Measurements from ENCODE around the gene DRAM2.

DNA sequence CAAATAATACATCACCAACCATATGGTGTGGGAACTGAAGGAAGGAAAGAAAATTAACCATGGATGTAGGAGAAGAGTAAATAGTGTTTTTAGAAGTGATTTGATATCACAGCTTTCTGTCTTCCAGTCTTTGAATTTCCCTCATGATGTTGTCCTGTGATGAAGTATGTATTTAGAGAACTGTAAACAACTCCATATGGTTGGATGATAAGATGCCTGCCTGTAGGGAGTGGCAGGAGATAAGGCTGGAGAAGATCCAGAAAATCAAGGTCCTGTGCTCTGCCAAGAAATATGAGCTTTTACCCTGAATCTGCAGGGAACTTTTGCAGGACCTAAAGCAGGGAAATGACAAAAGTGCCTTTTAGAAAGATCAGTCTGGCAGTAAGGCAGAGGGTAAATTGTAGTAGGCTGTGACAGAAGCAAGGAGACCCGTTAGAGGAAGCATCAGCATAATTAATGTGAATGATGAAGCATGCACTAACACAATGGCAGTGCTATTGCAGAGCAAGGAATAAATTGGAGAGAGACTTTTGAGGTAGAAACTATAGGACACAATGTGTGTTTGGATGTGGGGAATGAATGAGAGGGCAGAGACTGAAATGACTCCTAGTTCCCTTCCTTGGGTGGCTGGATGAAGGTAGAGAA lies 22.1 kb upstream of the DRAM2 start:
- no peak for TF ChIP-seq EZH2 (IDR thresholded peaks at IDR 0.05)
- TF ChIP-seq, protein P1, sequence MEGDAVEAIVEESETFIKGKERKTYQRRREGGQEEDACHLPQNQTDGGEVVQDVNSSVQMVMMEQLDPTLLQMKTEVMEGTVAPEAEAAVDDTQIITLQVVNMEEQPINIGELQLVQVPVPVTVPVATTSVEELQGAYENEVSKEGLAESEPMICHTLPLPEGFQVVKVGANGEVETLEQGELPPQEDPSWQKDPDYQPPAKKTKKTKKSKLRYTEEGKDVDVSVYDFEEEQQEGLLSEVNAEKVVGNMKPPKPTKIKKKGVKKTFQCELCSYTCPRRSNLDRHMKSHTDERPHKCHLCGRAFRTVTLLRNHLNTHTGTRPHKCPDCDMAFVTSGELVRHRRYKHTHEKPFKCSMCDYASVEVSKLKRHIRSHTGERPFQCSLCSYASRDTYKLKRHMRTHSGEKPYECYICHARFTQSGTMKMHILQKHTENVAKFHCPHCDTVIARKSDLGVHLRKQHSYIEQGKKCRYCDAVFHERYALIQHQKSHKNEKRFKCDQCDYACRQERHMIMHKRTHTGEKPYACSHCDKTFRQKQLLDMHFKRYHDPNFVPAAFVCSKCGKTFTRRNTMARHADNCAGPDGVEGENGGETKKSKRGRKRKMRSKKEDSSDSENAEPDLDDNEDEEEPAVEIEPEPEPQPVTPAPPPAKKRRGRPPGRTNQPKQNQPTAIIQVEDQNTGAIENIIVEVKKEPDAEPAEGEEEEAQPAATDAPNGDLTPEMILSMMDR (IDR thresholded peaks at IDR 0.05 in 2 of 3, conservative IDR thresholded peaks at IDR 0.05 in 1 of 3; ENCODE audit: borderline replicate concordance in 1 of 3, insufficient read depth in 1 of 3, low read depth in 2 of 3, low read length in 2 of 3) = no peak
- no peak for TF ChIP-seq ZNF274 (IDR thresholded peaks at IDR 0.05; ENCODE audit: low read depth, low read length)
- TF ChIP-seq, protein P2, sequence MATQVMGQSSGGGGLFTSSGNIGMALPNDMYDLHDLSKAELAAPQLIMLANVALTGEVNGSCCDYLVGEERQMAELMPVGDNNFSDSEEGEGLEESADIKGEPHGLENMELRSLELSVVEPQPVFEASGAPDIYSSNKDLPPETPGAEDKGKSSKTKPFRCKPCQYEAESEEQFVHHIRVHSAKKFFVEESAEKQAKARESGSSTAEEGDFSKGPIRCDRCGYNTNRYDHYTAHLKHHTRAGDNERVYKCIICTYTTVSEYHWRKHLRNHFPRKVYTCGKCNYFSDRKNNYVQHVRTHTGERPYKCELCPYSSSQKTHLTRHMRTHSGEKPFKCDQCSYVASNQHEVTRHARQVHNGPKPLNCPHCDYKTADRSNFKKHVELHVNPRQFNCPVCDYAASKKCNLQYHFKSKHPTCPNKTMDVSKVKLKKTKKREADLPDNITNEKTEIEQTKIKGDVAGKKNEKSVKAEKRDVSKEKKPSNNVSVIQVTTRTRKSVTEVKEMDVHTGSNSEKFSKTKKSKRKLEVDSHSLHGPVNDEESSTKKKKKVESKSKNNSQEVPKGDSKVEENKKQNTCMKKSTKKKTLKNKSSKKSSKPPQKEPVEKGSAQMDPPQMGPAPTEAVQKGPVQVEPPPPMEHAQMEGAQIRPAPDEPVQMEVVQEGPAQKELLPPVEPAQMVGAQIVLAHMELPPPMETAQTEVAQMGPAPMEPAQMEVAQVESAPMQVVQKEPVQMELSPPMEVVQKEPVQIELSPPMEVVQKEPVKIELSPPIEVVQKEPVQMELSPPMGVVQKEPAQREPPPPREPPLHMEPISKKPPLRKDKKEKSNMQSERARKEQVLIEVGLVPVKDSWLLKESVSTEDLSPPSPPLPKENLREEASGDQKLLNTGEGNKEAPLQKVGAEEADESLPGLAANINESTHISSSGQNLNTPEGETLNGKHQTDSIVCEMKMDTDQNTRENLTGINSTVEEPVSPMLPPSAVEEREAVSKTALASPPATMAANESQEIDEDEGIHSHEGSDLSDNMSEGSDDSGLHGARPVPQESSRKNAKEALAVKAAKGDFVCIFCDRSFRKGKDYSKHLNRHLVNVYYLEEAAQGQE (IDR thresholded peaks at IDR 0.05; ENCODE audit: low read depth) = no peak
- no peak for TF ChIP-seq RAD21 (IDR thresholded peaks at IDR 0.05; ENCODE audit: low read depth)
- TF ChIP-seq POLR2A (IDR thresholded peaks at IDR 0.05; ENCODE audit: borderline replicate concordance, extremely low read depth, insufficient read depth, insufficient read length) = no peak
- TF ChIP-seq SIN3A (IDR thresholded peaks at IDR 0.05; ENCODE audit: low read depth) = no peak
- TF ChIP-seq POLR2AphosphoS5 (IDR thresholded peaks at IDR 0.05; ENCODE audit: low read depth, low read length) = no peak
- TF ChIP-seq, protein P3, sequence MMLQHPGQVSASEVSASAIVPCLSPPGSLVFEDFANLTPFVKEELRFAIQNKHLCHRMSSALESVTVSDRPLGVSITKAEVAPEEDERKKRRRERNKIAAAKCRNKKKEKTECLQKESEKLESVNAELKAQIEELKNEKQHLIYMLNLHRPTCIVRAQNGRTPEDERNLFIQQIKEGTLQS (IDR thresholded peaks at IDR 0.05) = no peak
- TF ChIP-seq CBX3 (IDR thresholded peaks at IDR 0.05; ENCODE audit: low read depth) = no peak
